ENCODE results near the gene DLL3. TPM values are rescaled to one million over a fixed set of nuclear protein-coding genes. Genes with fewer than 3 reads are reported as not detected.

DLL3 gene
- total RNA-seq, 1 donor = 0.09 TPM

- DNase-seq (ENCODE audit: low read depth) = peak; percentile 20
- TF ChIP-seq CTCF (IDR thresholded peaks at IDR 0.05; ENCODE audit: insufficient read depth, low read length) = peak; percentile 40
- peak overlapping the region; percentile 31 for H3K4me3 ChIP-seq (ENCODE audit: low read depth, low read length)
These were observed 550 bp upstream of the DLL3 start for GRCh38 chr19:39497996-39498797.

GRCh38 chr19:39499932-39500331, 1.2 kb downstream of the DLL3 start:
- H3K4me3 ChIP-seq (ENCODE audit: low read depth, low read length) = no peak overlapping the region
- TF ChIP-seq CTCF (IDR thresholded peaks at IDR 0.05; ENCODE audit: insufficient read depth, low read length) = no peak
- DNase-seq (ENCODE audit: low read depth) = no peak

GRCh38 chr19:39500543-39500942, 1.8 kb downstream of the DLL3 start:
- DNase-seq (ENCODE audit: low read depth) = no peak
- no peak overlapping the region for H3K4me3 ChIP-seq (ENCODE audit: low read depth, low read length)
- no peak for TF ChIP-seq CTCF (IDR thresholded peaks at IDR 0.05; ENCODE audit: insufficient read depth, low read length)

GRCh38 chr19:39501340-39501739, 2.6 kb downstream of the DLL3 start:
- no peak overlapping the region for H3K4me3 ChIP-seq (ENCODE audit: low read depth, low read length)
- DNase-seq (ENCODE audit: low read depth) = no peak
- TF ChIP-seq CTCF (IDR thresholded peaks at IDR 0.05; ENCODE audit: insufficient read depth, low read length) = no peak

- peak; percentile 63 for DNase-seq (ENCODE audit: low read depth)
- TF ChIP-seq CTCF (IDR thresholded peaks at IDR 0.05; ENCODE audit: insufficient read depth, low read length) = peak; percentile 50
These were observed 4.1 kb downstream of the DLL3 start for GRCh38 chr19:39502640-39503417.

GRCh38 chr19:39506598-39506943, 7.8 kb downstream of the DLL3 start:
- H3K4me3 ChIP-seq (ENCODE audit: low read depth, low read length) = peak overlapping the region; percentile 65
- TF ChIP-seq CTCF (IDR thresholded peaks at IDR 0.05; ENCODE audit: insufficient read depth, low read length) = no peak
- no peak for DNase-seq (ENCODE audit: low read depth)

More at GRCh38 chr19:39502640-39503417, 4.1 kb downstream of the DLL3 start:
- H3K4me3 ChIP-seq (ENCODE audit: low read depth, low read length) = no peak overlapping the region

Data from fibroblast of the aortic adventitia (primary cell).